Fibroblast of skin of left quadriceps (primary cell): ENCODE measurements around the gene DDX55.

ENCODE experiments used
- DNase-seq, 2 experiments: peaks; one replicate each; pipeline ENCODE4 v3.0.0-alpha.2; 2013; ENCODE audit warnings: low read depth in 2 of 2

The DDX55 gene

GRCh38 chr12:123608182-123608581, 6.3 kb downstream of the DDX55 start:
- DNase-seq: no peak

GRCh38 chr12:123614110-123614509, 12.2 kb downstream of the DDX55 start:
- no peak for DNase-seq

GRCh38 chr12:123614531-123614930, 12.6 kb downstream of the DDX55 start:
- no peak for DNase-seq

GRCh38 chr12:123617144-123617543, 15.2 kb downstream of the DDX55 start:
- no peak for DNase-seq

GRCh38 chr12:123617580-123617979, 15.7 kb downstream of the DDX55 start:
- no peak for DNase-seq

- DNase-seq: no peak
Observed at GRCh38 chr12:123621101-123621500, 19.2 kb downstream of the DDX55 start.

- no peak for DNase-seq
Observed at GRCh38 chr12:123621619-123622530, 20.0 kb downstream of the DDX55 start.

GRCh38 chr12:123633379-123634141, 31.7 kb downstream of the DDX55 start, which contains the start of the genes EIF2B1 and GTF2H3:
EIF2B1 (minus strand) TSS chr12:123633686; CDS start chr12:123633557, 129 bp downstream.
GTF2H3 (plus strand) TSS chr12:123633829; CDS start chr12:123633860, 31 bp downstream.
- peak; percentile 88 to 90 for DNase-seq

GRCh38 chr12:123634142-123634561, 32.3 kb downstream of the DDX55 start:
- DNase-seq: no peak

GRCh38 chr12:123643911-123644310, 42.0 kb downstream of the DDX55 start:
- no peak for DNase-seq

GRCh38 chr12:123645380-123645779, 43.5 kb downstream of the DDX55 start:
- no peak for DNase-seq

- DNase-seq: no peak
Observed at GRCh38 chr12:123645878-123646277, 44.0 kb downstream of the DDX55 start.

GRCh38 chr12:123648401-123648800, 46.5 kb downstream of the DDX55 start:
- DNase-seq: no peak

- DNase-seq: no peak
Observed at GRCh38 chr12:123654129-123654701, 52.3 kb downstream of the DDX55 start.

- no peak for DNase-seq
Observed at GRCh38 chr12:123655420-123655819, 53.5 kb downstream of the DDX55 start.

- no peak for DNase-seq
Observed at GRCh38 chr12:123656392-123656791, 54.5 kb downstream of the DDX55 start.

GRCh38 chr12:123657211-123657610, 55.3 kb downstream of the DDX55 start:
- DNase-seq: no peak

GRCh38 chr12:123659996-123660727, 58.3 kb downstream of the DDX55 start:
- peak; percentile 80 to 83 for DNase-seq

GRCh38 chr12:123667771-123668170, 65.9 kb downstream of the DDX55 start:
- no peak for DNase-seq
